AG09319 (cell line): ENCODE results near the gene ZNF18.

ENCODE experiments used
- DNase-seq: peaks from one replicate; pipeline ENCODE4 v3.0.0-alpha.2; 2010; ENCODE audit warnings: low read depth; ENCODE audit errors: extremely low read depth
- CTCF ChIP-seq: IDR thresholded peaks from 2 replicates; pipeline ENCODE4 v1.5.1; 2011; ENCODE audit warnings: low read depth, mild to moderate bottlenecking, inconsistent platforms, low read length, moderate library complexity

The ZNF18 gene

GRCh38 chr17:12034538-12034937 is 37.3 kb upstream of the ZNF18 start:
- no peak for TF ChIP-seq CTCF

DNA sequence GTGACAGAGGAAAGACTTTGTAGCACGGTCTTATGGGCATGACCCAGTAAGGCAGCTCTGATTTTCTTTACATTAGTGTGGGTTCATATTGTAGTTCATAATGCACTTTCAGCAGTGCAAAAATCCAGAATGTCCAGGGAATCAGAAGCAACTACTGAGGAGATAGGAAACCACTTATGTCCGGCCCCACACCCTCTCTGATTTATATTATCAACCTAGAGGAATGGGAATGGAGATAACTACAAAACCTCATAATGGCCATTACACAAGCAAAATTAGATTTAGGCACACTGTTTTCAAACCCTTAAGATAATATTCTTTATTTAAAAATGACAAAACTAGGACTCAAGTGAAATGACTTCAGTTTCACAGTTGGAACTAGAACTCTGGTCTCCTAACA is 31.3 kb upstream of the ZNF18 start:
- no peak for DNase-seq
- no peak for TF ChIP-seq CTCF

More at GRCh38 chr17:12034538-12034937, 37.3 kb upstream of the ZNF18 start:
- DNase-seq, result no peak

GRCh38 chr17:12027658-12028057 is 30.4 kb upstream of the ZNF18 start:
- DNase-seq, result no peak
- no peak for TF ChIP-seq CTCF

DNA sequence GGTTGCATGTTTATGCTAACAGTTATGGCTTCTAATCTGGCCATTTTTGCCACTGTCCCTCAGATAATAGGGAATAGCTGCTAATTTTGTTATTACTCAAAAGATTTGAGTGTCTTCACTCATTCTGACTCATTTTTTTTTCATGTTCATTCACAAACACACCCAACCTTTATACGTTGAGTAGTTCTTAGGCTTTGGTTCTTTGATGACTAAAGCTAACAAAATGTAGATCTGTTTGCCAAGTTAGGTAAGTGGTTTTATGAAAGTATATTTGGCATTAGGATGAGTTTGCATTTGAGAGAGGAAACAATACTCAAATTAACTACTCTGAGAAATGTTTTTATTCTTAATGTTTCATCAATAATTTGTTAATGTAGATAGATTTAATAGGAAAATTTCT is 27.1 kb upstream of the ZNF18 start:
- no peak for TF ChIP-seq CTCF
- no peak for DNase-seq

DNA sequence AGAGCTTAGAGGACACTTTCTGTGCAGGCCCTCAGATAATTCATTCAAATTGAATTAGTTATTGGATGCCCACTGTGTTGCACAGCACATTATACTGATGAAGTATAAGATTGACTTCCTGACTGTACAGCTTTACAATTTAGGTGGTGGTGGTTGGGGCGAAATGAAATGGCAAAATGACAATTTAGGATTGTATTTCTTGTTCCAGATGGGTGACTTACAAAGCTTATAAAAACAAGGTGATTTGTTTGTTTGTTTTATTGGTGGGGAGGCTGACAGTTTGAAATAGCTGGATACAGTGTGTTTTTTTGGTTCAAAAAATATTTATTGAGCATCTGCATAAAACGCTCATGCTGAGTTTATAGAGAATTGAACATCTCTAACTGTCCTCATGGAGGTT is 25.0 kb upstream of the ZNF18 start:
- no peak for TF ChIP-seq CTCF

GRCh38 chr17:12021623-12022140 is 24.4 kb upstream of the ZNF18 start:
- DNase-seq, result no peak

More for the DNA sequence above, 25.0 kb upstream of the ZNF18 start:
- no peak for DNase-seq

More at GRCh38 chr17:12021623-12022140, 24.4 kb upstream of the ZNF18 start:
- no peak for TF ChIP-seq CTCF
